Measurements from ENCODE around the gene DARS1.
"Not testable (repeated sequence)": the region's sequence is repeated elsewhere in the genome, so short reads cannot be mapped to it uniquely, and the experiment has no call there.

DNA sequence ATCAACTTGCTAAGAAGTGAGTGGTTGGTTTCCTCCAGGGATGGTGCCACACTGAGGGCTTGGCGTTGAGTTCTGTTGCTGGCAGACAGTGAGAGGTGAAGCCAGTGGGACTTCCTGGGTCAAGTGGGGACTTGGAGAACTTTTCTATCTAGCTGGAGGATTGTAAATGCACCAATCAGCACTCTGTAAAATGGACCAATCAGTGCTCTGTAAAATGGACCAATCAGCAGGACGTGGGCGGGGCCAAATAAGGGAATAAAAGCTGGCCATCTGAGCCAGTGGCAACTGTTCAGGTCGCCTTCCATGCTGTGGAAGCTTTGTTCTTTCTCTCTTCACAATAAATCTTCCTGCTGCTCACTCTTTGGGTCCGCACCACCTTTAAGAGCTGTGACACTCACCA, 96.8 kb downstream of the DARS1 start:
- TF ChIP-seq POLR2A, CTCF (IDR thresholded peaks at IDR 0.05): not testable (repeated sequence)
